ENCODE results near the gene SPHK1.
A peak's percentile ranks its signal among the peaks of the same experiment; 100 is the strongest.

The SPHK1 gene

DNA sequence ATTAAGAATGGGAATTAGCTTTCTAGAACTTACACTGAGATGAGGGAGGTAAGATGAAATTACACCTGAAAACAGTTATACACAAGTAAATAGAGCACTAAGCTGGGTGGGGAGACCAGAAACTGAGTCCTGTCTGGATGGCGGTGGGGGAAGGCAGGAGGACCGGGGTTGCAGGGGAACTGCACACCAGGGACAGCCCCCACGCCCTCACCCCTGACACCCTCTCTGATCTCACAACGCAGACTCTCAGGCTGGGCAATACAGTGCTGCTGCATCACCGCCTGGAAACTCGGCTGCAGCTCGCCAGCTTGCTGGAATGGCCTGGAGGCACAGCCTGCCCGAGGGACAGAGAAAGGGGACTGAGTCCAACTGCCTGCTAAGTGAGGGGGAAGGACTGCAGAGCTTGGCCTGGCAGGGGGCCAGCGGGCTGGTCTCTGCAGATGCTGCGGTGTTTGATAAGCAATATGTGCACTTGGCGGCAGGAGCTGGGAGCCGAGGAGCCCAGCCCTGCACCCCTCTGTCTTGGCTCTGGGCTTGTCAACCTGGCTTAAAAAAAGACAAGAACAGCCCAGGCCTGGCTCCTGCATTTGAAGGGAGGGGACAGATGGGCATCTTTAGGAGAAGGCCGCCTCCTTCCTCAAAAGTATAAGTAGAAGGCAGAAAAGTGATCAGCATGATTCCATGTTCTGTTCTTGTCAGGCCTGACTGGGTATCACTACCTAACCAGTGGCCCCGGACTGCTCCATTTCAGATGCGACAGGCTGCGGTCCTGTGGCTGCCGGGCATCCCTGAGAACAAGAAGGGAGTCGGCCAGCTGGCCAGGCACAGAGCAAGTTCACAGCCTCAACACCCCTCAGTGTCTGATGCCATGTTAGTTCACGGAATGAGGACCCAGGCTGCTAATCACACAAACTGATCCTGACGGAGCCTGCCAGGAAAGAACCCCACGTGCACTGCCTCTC lies 30.2 kb downstream of the SPHK1 start:
- TF ChIP-seq, protein P1, sequence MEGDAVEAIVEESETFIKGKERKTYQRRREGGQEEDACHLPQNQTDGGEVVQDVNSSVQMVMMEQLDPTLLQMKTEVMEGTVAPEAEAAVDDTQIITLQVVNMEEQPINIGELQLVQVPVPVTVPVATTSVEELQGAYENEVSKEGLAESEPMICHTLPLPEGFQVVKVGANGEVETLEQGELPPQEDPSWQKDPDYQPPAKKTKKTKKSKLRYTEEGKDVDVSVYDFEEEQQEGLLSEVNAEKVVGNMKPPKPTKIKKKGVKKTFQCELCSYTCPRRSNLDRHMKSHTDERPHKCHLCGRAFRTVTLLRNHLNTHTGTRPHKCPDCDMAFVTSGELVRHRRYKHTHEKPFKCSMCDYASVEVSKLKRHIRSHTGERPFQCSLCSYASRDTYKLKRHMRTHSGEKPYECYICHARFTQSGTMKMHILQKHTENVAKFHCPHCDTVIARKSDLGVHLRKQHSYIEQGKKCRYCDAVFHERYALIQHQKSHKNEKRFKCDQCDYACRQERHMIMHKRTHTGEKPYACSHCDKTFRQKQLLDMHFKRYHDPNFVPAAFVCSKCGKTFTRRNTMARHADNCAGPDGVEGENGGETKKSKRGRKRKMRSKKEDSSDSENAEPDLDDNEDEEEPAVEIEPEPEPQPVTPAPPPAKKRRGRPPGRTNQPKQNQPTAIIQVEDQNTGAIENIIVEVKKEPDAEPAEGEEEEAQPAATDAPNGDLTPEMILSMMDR (IDR thresholded peaks at IDR 0.05; ENCODE audit: low read depth, low read length) = no peak
- peak; percentile 47 for DNase-seq (ENCODE audit: extremely low read depth, low read depth)

DNA sequence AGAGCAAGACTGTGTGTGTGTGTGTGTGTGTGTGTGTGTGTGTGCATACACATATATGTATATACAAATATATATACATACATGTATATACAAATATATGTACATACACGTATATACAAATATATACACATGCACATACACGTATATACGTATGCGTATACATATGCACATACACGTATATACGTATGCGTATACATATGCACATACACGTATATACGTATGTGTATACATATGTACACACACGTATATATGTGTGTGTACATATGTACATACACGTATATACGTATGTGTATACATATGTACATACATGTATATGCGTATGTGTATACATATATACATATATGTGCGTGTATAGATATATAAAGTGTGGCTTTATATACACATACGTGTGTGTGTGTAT lies 31.4 kb downstream of the SPHK1 start:
- TF ChIP-seq, protein P1 (IDR thresholded peaks at IDR 0.05; ENCODE audit: low read depth, low read length) = no peak
- DNase-seq (ENCODE audit: extremely low read depth, low read depth) = no peak

DNA sequence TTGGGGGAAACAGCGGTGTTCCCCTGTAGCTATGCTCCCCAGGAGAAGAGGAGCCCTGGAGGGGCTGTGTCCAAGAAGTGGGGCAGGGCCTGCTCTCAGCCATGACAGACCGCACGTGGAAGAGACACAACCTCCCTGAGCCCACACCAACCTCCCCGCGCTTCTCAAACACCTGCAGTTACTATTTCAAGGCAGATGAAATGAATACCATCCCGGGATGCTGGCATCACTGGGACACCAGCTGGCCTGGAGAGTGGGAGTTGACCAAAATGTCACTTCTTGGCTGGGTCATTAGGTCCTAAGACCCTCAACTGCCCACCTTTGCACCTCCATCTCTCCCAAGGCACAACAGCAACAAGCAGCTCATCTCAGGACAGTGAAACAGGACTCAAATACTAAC lies 32.0 kb downstream of the SPHK1 start:
- DNase-seq (ENCODE audit: extremely low read depth, low read depth) = no peak
- TF ChIP-seq, protein P1 (IDR thresholded peaks at IDR 0.05; ENCODE audit: low read depth, low read length) = no peak

DNA sequence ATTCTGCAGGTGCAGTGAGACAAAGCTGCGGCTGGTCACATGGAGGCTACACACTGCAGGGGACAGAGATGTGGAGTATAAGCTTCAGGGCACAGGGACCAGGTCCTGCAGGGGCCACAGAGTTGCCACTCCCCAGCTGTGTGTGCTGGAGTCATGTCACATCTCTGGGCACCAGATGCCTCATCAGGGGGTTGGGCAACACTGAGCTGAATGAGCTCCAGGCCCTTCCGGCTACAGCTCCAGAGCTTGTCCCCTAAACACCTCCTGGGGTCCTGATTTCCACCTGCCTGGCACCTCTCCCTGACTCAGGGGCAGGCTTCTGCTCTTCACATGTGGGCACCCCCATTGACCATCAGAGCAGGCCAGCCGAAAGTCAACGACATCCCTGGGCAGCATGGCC lies 32.5 kb downstream of the SPHK1 start:
- DNase-seq (ENCODE audit: extremely low read depth, low read depth) = no peak
- TF ChIP-seq, protein P1 (IDR thresholded peaks at IDR 0.05; ENCODE audit: low read depth, low read length) = no peak

DNA sequence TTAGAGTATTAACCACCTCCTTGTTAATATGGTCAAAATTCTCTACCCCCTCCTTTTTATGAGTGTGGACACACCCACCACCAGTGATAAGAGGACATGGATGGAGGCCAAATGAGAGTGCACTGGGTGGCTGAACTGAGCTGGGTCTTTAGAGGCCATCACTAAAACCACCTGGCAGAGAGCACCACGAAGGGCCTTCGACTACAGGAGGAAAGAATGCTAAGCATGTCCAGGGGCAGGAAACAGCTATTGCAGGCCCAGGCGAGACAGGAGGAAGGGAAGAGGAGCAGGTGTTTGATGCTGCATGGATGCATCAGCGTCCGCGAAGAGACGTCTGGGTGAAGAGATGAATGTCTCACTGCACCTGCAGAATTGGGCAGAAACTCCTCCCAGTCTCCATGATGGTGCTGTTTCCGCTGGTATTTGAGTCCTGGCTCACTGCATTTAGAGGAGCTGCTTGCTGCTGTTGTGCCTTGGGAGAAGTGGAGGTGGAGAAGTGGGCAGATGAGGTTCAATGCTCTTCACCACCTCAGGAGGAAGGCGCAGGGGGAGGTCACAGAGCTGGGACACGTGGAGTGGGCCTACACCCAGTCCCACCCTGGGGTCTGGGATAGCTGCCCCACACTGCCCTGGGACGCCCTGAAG lies 33.2 kb downstream of the SPHK1 start:
- DNase-seq (ENCODE audit: extremely low read depth, low read depth) = no peak
- TF ChIP-seq, protein P1 (IDR thresholded peaks at IDR 0.05; ENCODE audit: low read depth, low read length) = no peak

DNA sequence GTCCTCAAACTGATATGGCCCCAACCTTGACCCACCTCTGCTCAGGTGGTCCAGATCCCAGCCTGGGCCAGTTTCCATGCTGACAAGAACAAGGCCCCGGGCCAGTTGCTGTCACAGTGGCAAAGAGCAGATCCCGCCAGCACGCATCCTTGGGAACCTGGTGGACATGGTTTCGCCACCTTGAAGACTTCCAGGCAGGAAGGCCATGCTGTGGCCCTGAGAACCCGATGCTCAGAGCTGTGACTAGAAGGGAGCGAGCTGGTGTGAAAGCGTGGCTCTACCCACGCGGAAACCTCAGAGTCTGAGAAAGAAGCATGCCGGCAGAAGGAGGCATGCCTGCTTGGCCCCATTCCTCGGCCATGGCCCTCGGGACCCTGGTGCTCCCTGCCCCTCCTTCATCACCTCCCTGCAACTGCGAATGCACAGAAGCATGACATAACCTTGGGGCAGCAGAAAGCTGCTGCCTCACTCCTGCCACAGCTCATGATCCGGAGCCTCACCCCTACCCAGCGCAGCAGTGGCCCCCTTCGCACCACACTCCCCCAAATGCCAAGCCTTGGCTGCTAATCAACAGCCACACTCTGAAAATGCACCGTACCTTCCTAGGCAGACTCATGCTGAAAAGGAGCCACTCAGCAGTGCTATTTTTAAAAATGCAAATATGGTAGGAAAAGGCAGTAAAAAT lies 35.3 kb downstream of the SPHK1 start:
- TF ChIP-seq, protein P1 (IDR thresholded peaks at IDR 0.05; ENCODE audit: low read depth, low read length) = no peak
- no peak for DNase-seq (ENCODE audit: extremely low read depth, low read depth)

Measured in AG09319 (cell line).